Activated T-helper 1 cell treated with anti-CD3 and anti-CD28 coated beads, Interleukin-12 subunit alpha, Interleukin-12 subunit beta, Interleukin-2, Interleukin-4 antibody, amounts not matched to agents 30 ng/mL and 10 ng/mL and 1 ng/mL, durations not matched to agents 14 hours and 24 hours and 36 hours (primary cell): ENCODE results near the gene C12orf42. TPM values are rescaled to one million over a fixed set of nuclear protein-coding genes. Genes with fewer than 3 reads are reported as not detected.
A peak's percentile ranks its signal among the peaks of the same experiment; 100 is the strongest.

Experiments used
- DNase-seq: peaks from one replicate; pipeline ENCODE4 v3.0.0; 2021; ENCODE audit warnings: low spot score
- H3K27ac Mint-ChIP-seq: one replicate; pipeline ENCODE4 v1.8.0; 2021; ENCODE audit warnings: mild to moderate bottlenecking, mixed read lengths
- H3K27me3 Mint-ChIP-seq: one replicate; pipeline ENCODE4 v1.8.0; 2022; ENCODE audit warnings: mild to moderate bottlenecking, moderate library complexity, mixed read lengths; ENCODE audit not compliant: insufficient read depth
- H3K36me3 Mint-ChIP-seq: one replicate; pipeline ENCODE4 v1.8.0; 2021; ENCODE audit warnings: low read depth, mixed read lengths
- H3K4me1 Mint-ChIP-seq: one replicate; pipeline ENCODE4 v1.8.0; 2021; ENCODE audit warnings: low read depth, mixed read lengths
- H3K4me3 Mint-ChIP-seq: one replicate; pipeline ENCODE4 v1.8.0; 2021; ENCODE audit warnings: mild to moderate bottlenecking, moderate library complexity, mixed read lengths
- H3K9me3 Mint-ChIP-seq: one replicate; pipeline ENCODE4 v1.8.0; 2021; ENCODE audit warnings: mixed read lengths
- intact Hi-C: fragments of 100-400 bp; cut with micrococcal nuclease; formaldehyde crosslinking; loops from one replicate; pipeline ENCODE4 v1.15.1; 2024
- total RNA-seq: library from RNA; stranded (reverse); gene quantifications from 2 replicates; pipeline ENCODE4 v1.2.3, GENCODE V29; 2022

C12orf42 gene
- total RNA-seq, 1 donor from 2014 or later, result not detected

GRCh38 chr12:103515341-103515740, 19.6 kb upstream of the C12orf42 start:
- Mint-ChIP-seq H3K9me3 (peaks cover 12% of the 10 kb centered on the region), H3K4me1 (no peaks in the 10 kb centered on the region), H3K27ac (no peak overlapping the region), H3K4me3 (no peak overlapping the region), H3K36me3 (no peaks in the 10 kb centered on the region), H3K27me3 (no peaks in the 10 kb centered on the region)
- intact Hi-C loops, result no loop called here
- DNase-seq, result no peak

GRCh38 chr12:103513875-103514274, 18.1 kb upstream of the C12orf42 start:
- no peak overlapping the region for H3K4me3 Mint-ChIP-seq
- no peak overlapping the region for H3K27ac Mint-ChIP-seq
- peaks cover 12% of the 10 kb centered on the region for H3K9me3 Mint-ChIP-seq
- intact Hi-C loops, result no loop called here
- no peaks in the 10 kb centered on the region for H3K36me3 Mint-ChIP-seq
- H3K4me1 Mint-ChIP-seq, result no peaks in the 10 kb centered on the region
- DNase-seq, result no peak
- H3K27me3 Mint-ChIP-seq, result peaks cover 11% of the 10 kb centered on the region

GRCh38 chr12:103505371-103506236, 9.8 kb upstream of the C12orf42 start:
- DNase-seq, result peak; percentile 55
- Mint-ChIP-seq H3K36me3 (no peaks in the 10 kb centered on the region), H3K27ac (peak overlapping the region; percentile 66), H3K27me3 (peaks cover 28% of the 10 kb centered on the region), H3K9me3 (no peaks in the 10 kb centered on the region), H3K4me3 (peak overlapping the region; percentile 45), H3K4me1 (peaks cover 32% of the 10 kb centered on the region)
- intact Hi-C loops, result loop anchor here (1.0 to 10.0 kb wide), 11 partner anchors 10 to 1571 kb away; partner anchors contain the start of genes C12orf42, PMCH and WASHC3

- no peak overlapping the region for H3K4me3 Mint-ChIP-seq
- no peaks in the 10 kb centered on the region for H3K36me3 Mint-ChIP-seq
- peaks cover 25% of the 10 kb centered on the region for H3K27me3 Mint-ChIP-seq
- intact Hi-C loops, result loop anchor here (1.0 to 10.0 kb wide), 11 partner anchors 9 to 1570 kb away; partner anchors contain the start of genes C12orf42, PMCH and WASHC3
- H3K27ac Mint-ChIP-seq, result no peak overlapping the region
- peaks cover 34% of the 10 kb centered on the region for H3K4me1 Mint-ChIP-seq
- H3K9me3 Mint-ChIP-seq, result no peaks in the 10 kb centered on the region
- no peak for DNase-seq
These were observed 8.8 kb upstream of the C12orf42 start for GRCh38 chr12:103504606-103505005.

- intact Hi-C loops, result loop anchor here (2.0 to 10.0 kb wide), 4 partner anchors 45 to 1569 kb away; partner anchors contain the start of gene PMCH
- DNase-seq, result peak; percentile 28
- Mint-ChIP-seq H3K9me3 (peaks cover 5% of the 10 kb centered on the region), H3K27me3 (peaks cover 19% of the 10 kb centered on the region), H3K36me3 (peaks cover 2% of the 10 kb centered on the region), H3K4me3 (no peak overlapping the region), H3K27ac (no peak overlapping the region), H3K4me1 (peaks cover 41% of the 10 kb centered on the region)
These were observed 8.0 kb upstream of the C12orf42 start for GRCh38 chr12:103503546-103504480.

GRCh38 chr12:103501447-103501846, 5.7 kb upstream of the C12orf42 start:
- H3K27me3 Mint-ChIP-seq, result peaks cover 14% of the 10 kb centered on the region
- H3K36me3 Mint-ChIP-seq, result peaks cover 2% of the 10 kb centered on the region
- no peak overlapping the region for H3K4me3 Mint-ChIP-seq
- peaks cover 42% of the 10 kb centered on the region for H3K4me1 Mint-ChIP-seq
- intact Hi-C loops, result loop anchor here (10.0 kb wide), 1 partner anchor 1567 kb away; no protein-coding TSS in a partner anchor
- no peak for DNase-seq
- no peak overlapping the region for H3K27ac Mint-ChIP-seq
- peaks cover 11% of the 10 kb centered on the region for H3K9me3 Mint-ChIP-seq

- intact Hi-C loops, result loop anchor here (5.0 kb wide), 2 partner anchors 42 to 1608 kb away; partner anchors contain the start of gene WASHC4
- no peak for DNase-seq
- Mint-ChIP-seq H3K36me3 (peaks cover 2% of the 10 kb centered on the region), H3K9me3 (peaks cover 11% of the 10 kb centered on the region), H3K4me1 (peaks cover 38% of the 10 kb centered on the region), H3K27ac (no peak overlapping the region), H3K27me3 (peaks cover 26% of the 10 kb centered on the region), H3K4me3 (no peak overlapping the region)
These were observed 3.8 kb upstream of the C12orf42 start for GRCh38 chr12:103499571-103499970.

GRCh38 chr12:103498990-103499389, 3.2 kb upstream of the C12orf42 start:
- Mint-ChIP-seq H3K27ac (no peak overlapping the region), H3K4me1 (peaks cover 41% of the 10 kb centered on the region), H3K36me3 (peaks cover 2% of the 10 kb centered on the region), H3K9me3 (peaks cover 11% of the 10 kb centered on the region), H3K27me3 (peaks cover 27% of the 10 kb centered on the region), H3K4me3 (peak overlapping the region; percentile 11)
- DNase-seq, result no peak
- intact Hi-C loops, result loop anchor here (5.0 kb wide), 2 partner anchors 42 to 1608 kb away; partner anchors contain the start of gene WASHC4

- peak overlapping the region; percentile 62 for H3K4me3 Mint-ChIP-seq
- intact Hi-C loops, result loop anchor here (1.0 to 5.0 kb wide), 3 partner anchors 10 to 1612 kb away; partner anchors contain the start of gene WASHC4
- H3K36me3 Mint-ChIP-seq, result peaks cover 2% of the 10 kb centered on the region
- H3K27ac Mint-ChIP-seq, result no peak overlapping the region
- peaks cover 27% of the 10 kb centered on the region for H3K4me1 Mint-ChIP-seq
- DNase-seq, result no peak
- H3K9me3 Mint-ChIP-seq, result peaks cover 11% of the 10 kb centered on the region
- peaks cover 25% of the 10 kb centered on the region for H3K27me3 Mint-ChIP-seq
These were observed 867 bp downstream of the C12orf42 start for GRCh38 chr12:103494734-103495468.

GRCh38 chr12:103494051-103494733, 1.6 kb downstream of the C12orf42 start:
- no peak overlapping the region for H3K27ac Mint-ChIP-seq
- H3K4me1 Mint-ChIP-seq, result peaks cover 21% of the 10 kb centered on the region
- H3K4me3 Mint-ChIP-seq, result peak overlapping the region; percentile 62
- intact Hi-C loops, result no loop called here
- H3K36me3 Mint-ChIP-seq, result peaks cover 1% of the 10 kb centered on the region
- peaks cover 9% of the 10 kb centered on the region for H3K9me3 Mint-ChIP-seq
- DNase-seq, result no peak
- H3K27me3 Mint-ChIP-seq, result peaks cover 25% of the 10 kb centered on the region

- no peak overlapping the region for H3K4me3 Mint-ChIP-seq
- H3K36me3 Mint-ChIP-seq, result no peaks in the 10 kb centered on the region
- peaks cover 18% of the 10 kb centered on the region for H3K4me1 Mint-ChIP-seq
- H3K27me3 Mint-ChIP-seq, result peaks cover 25% of the 10 kb centered on the region
- H3K27ac Mint-ChIP-seq, result no peak overlapping the region
- intact Hi-C loops, result no loop called here
- no peak for DNase-seq
- peaks cover 8% of the 10 kb centered on the region for H3K9me3 Mint-ChIP-seq
These were observed 2.6 kb downstream of the C12orf42 start for GRCh38 chr12:103493199-103493598.
